ENCODE results near the gene TUBGCP2.
"Not testable (repeated sequence)": the region's sequence is repeated elsewhere in the genome, so short reads cannot be mapped to it uniquely, and the experiment has no call there.

Gene TUBGCP2

DNA sequence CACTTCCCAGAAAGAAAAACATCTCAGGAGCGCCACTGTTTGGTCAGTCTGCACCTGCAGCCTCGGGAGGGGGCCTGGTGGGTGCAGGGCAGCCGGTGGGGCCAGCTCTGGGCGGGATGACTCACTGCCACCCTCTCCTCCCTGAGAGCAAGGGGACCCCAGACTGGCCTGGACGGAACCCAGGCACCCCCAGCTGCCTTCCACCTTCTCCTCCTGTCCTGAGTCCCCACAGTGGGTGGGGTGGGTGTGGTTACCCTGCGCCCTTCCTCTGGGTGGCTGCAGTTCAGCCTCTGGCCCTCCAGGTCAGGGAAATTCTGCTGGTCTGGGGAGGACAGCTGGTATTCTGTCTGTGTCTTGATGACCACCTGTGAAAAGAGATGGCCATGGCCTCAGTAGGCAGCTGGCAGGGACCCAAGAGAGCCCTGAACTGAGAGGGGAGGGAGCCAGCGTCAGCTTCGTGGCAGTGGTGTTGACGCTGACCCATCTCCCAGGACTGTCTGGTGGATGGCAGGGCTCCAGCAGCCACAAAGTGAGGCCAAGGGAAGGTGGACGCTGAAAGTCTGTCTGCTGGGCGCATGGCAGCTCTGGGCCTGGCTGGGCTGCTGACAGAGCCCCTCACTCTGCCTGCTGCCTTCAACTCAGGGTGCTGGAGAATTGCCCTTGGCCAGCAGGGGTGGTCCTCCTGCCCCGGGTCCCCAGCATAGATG is 19.1 kb upstream of the TUBGCP2 start:
- in situ Hi-C loops (cut with MboI; ENCODE audit: low pct_unique_long_range_greater_than_20kb, low sequenced_read_pairs): no loop called here
- no peak for DNase-seq

DNA sequence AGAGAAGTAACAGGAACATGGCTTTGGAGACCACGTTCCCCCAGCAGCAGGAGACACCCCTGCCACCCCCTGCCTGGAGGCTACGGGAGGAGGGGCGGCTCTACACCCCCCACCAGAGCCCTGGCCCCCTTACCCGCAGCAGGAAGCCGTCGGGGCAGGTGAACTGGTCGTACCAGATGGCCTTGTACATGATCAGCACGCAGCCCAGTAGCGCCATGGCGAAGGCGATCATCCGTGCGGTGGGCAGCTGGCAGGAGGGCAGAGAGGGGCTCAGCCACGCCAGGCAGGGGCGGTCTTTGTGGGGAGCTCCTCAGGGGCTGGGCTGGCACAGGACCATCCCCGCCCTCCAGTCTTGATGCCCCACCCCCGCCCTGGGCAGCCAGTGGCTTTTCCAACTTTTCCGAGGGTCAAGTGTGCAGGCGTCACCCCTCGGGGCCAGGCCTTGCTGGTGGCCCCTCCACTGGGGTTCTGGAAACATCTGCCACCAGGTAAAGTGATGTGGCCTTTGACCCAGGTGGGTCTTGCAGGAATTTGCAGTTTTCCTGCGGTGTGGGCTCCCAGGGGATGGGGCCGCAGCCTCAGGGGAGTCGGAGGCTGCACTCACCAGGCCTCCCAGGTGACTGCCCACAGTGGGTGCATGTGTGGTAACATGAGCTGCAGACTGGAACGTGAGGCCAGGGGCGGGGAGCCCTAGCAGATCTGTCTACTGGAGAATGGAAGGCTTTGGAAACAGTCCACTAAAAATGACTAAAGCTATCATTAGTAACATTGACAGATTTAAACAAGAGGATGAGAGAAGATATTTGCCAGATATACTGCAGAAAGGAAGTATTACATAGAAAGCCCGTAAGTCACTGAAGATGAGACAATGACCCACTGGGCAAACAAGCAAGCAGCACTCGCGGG is 18.3 kb upstream of the TUBGCP2 start:
- in situ Hi-C loops (cut with MboI; ENCODE audit: low pct_unique_long_range_greater_than_20kb, low sequenced_read_pairs): no loop called here
- DNase-seq: no peak

DNA sequence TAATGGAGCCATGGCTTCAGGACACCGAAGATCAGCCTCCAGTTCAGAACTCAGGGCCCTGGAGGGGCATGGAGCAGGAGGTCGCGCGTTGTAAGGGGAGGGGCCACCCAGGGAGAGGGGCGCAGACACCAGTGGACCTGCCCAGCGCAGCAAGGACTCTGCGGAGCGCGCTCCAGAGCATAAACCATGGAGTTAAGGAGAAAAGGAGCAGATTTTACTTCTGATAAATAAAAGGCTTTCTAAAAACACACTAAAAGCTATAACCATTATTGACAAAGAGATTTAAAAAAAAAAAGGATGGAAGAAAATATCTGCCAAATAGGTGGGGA is 17.5 kb upstream of the TUBGCP2 start:
- in situ Hi-C loops (cut with MboI; ENCODE audit: low pct_unique_long_range_greater_than_20kb, low sequenced_read_pairs): no loop called here
- no peak for DNase-seq

DNA sequence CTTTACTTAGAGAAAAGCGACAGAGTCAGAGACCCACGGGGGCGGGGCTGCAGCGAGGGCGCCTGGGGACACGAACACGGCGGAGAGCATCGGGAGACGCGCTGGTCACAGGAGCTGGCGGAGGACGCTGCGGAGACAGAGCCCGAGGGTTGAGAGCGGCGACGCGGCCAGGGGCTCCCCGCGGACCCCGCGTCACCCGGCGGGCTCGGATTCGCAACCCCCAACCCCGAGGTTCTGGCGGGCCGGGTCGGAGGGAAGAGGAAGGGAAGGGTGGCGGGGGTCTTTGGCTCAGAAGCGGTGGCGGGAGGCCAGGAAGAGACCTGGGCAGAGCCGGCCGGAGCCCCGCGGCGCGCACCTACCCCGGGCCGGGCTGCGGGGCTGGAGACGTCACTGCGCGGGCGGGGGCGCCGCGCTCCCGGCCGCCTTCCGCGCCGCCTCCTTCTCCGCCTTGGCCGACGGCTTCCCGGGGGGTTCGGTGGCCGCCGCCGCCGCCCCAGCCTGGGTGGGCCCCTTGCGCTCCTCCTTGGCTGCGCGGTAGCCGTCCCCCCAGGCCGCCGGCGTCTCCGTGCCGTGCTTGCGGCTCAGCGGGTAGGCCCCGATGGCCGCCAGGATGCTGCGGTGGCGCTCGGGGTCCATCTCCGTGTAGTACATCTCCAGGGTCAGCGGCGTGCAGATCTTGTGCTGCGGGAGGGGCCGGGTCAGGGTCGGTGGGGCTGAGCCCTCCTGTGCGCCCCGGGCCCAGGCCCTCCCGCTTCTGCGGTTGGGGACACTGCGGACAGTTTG is 17.0 kb upstream of the TUBGCP2 start:
- in situ Hi-C loops (cut with MboI; ENCODE audit: low pct_unique_long_range_greater_than_20kb, low sequenced_read_pairs): no loop called here
- no peak for DNase-seq

DNA sequence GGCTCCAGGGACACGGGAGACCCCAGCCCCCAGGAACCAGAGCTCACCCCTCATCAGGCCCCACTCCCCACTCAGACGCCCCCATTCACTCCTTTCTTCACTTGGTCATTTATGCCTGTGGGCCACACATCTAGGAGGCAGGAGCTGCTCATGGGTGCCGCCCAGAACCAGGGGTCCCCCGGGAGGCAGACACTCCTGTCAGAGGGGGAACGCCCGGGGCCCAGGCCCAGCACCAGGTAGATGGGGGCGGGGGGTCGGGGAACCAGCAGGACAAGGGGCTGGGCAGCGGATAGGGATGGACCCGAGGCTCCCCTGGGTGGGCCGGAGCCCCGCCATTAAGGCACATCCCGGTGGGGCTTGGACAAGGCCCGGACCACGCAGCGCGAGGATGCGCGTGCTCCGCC is 16.2 kb upstream of the TUBGCP2 start:
- in situ Hi-C loops (cut with MboI; ENCODE audit: low pct_unique_long_range_greater_than_20kb, low sequenced_read_pairs): no loop called here

DNA sequence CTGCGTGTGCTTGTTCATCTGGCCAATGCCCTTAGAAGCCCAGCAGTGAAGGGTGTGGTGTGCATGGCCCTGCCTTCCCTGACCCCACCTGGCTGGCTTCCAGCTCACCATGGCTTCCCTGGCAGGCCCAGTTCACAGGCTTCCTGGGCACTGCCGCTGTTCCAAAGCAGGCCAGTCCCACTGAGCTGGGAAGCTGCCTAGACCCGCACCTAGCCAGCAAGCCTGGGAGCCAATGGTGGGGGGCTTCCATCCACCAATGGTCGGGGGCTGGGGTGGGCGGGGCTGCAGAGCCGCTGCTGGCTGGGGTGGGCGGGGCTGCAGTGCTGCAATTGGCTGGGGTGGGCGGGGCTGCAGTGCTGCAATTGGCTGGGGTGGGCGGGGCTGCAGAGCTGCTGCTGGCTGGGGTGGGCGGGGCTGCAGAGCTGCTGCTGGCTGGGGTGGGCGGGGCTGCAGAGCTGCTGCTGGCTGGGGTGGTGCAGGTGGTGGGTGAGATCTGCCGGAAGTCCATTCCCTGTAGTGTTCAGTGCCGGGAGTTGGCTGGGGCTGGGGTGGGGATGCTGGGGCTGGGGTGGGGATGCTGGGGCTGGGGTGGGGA is 15.6 kb upstream of the TUBGCP2 start:
- in situ Hi-C loops (cut with MboI; ENCODE audit: low pct_unique_long_range_greater_than_20kb, low sequenced_read_pairs): no loop called here
- no peak for DNase-seq

More for the DNA sequence above, 16.2 kb upstream of the TUBGCP2 start:
- DNase-seq: no peak

DNA sequence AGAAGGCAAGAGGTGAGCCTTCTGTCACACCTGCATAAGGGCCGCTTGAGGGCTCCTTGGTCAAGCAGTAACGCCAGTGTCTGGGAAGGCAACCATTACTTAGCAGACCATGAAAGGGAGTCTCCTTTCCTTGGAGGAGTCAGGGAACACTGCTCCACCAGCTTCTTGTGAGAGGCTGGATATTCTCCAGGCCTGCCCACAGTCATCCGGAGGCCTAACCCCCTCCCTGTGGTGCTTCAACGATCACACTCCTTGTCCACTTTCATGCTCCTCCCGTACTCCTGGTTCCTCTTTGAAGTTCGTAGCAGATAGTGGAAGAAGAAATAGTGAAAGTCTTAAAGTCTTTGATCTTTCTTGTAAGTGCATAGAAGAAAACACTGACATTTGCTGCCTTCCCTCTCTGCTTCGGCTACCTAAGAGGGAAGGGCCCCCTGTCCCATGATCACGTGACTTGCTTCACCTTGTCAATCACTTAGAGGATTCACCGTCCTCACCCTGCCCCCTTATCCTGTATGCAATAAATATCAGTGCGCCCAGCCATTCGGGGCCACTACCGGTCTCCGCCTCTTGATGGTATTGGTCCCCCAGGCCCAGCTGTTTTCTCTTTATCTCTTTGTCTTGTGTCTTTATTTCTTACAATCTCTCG is 13.5 kb upstream of the TUBGCP2 start:
- in situ Hi-C loops (cut with MboI; ENCODE audit: low pct_unique_long_range_greater_than_20kb, low sequenced_read_pairs); DNase-seq: not testable (repeated sequence)

DNA sequence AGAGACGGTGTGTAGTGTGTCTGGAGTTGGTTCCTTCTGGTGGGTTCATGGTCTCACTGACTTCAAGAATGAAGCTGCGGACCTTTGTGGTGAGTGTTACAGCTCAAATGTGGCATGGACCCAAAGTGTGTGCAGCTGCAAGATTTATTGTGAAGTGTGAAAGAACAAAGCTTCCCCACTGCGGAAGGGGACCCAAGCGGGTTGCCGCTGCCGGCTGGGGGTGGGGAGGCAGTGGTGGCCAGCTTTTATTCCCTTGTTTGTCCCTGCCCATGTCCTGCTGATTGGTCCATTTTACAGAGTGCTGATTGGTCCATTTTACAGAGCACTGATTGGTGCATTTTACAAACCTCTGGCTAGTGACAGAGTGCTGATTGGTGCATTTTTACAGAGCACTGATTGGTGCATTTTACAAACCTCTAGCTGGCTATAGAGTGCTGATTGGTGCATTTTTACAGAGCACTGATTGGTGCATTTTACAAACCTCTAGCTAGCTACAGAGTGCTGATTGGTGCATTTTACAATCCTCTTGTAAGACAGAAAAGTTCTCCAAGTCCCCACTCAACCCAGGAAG is 12.3 kb upstream of the TUBGCP2 start:
- DNase-seq: not testable (repeated sequence)

DNA sequence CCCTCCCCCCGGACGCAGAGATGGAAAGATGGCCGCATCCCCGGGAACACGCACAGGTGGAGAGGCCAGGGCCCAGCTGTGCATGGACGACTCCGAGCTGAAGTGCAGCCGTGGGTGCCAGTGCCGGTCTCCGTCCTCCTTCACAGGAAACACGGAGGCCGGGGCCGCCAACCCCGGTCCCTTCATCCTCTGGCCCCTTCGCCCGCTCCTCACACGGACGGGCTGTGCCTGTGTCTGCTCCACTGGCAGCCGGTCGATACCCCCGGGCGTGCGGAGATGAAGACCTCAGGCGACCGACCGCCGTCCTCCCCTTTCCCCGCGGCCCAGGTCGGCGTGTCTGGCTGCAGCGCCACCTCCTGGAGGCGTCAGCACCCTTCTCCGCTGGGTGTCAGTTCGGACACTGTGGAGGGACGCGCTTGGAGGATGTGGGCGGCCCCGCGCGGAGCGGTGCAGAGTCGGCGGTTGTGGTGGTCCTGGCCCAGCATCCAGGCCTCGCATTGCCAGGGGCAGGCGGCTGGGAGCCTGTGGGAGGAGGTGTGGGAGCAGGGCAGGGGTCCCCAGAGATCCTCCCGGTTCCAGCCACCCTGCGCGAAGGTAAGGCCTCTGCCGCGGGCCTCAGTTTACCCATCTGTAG is 9.9 kb upstream of the TUBGCP2 start:
- in situ Hi-C loops (cut with MboI; ENCODE audit: low pct_unique_long_range_greater_than_20kb, low sequenced_read_pairs): no loop called here
- peak; percentile 81 for DNase-seq

More for the DNA sequence above, 12.3 kb upstream of the TUBGCP2 start:
- in situ Hi-C loops (cut with MboI; ENCODE audit: low pct_unique_long_range_greater_than_20kb, low sequenced_read_pairs): not testable (repeated sequence)

DNA sequence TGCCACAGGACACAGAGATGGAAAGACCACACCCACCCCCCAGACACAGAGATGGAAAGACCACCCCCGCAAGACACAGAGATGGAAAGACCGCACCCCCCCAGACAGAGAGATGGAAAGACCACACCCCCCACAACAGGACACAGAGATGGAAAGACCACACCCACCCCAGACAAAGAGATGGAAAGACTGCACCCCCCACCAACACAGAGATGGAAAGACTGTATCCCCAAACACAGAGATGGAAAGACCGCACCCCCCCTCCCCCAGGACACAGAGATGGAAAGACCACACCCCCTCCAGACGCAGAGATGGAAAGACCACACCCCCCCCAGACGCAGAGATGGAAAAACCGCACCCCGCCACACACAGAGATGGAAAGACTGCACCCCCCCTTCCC is 8.1 kb upstream of the TUBGCP2 start:
- in situ Hi-C loops (cut with MboI; ENCODE audit: low pct_unique_long_range_greater_than_20kb, low sequenced_read_pairs): no loop called here
- no peak for DNase-seq

DNA sequence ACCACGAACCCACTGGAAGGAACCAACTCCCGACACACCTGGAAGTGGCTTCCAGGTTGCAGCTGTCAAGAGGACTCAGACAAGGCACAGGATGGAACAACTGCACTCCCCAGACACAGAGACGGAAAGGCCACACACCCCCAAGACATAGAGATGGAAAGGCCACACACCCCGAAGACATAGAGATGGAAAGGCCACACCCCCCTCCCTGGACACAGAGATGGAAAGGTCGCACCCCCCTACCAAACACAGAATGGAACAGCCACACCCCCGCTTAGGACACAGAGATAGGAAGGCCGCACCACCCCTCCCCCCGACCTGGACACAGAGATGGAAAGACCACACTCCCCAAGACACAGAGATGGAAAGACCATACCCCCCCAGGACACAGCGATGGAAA is 7.6 kb upstream of the TUBGCP2 start:
- in situ Hi-C loops (cut with MboI; ENCODE audit: low pct_unique_long_range_greater_than_20kb, low sequenced_read_pairs): no loop called here
- DNase-seq: no peak

DNA sequence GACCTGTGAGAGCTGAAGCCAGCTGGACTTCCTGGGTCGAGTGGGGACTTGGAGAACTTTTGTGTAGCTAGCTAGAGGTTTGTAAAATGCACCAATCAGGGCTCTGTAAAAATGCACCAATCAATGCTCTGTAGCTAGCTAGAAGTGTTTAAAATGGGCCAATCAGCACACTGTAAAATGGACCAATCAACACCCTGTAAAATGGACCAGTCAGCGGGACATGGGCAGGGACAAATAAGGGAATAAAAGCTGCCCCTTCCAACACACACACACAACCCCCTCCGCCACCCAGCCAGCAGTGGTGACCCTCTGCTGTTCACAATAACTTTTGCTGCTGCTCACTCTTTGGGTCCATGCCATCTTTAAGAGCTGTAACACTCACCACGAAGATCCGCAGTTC is 7.2 kb upstream of the TUBGCP2 start:
- no peak for DNase-seq
- in situ Hi-C loops (cut with MboI; ENCODE audit: low pct_unique_long_range_greater_than_20kb, low sequenced_read_pairs): no loop called here

DNA sequence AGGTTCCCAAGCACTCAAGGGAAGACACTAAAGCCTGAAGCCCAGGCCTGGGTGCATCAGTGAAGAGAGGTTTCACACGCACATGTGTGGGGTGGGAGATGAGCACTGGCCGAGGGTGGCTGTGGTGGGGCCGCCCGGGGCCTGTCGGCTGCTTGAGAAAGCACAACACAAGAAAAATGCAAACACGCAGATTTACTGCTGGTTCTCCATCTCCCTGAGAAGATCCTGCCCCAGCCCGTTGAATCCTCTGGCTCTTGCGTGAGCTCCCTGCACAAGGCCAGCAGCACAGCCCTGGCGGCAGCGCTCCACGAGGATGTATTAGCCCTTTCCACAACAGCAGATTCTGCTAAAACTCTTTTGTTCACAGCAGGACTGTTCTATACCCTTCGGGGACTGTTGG is 6.2 kb upstream of the TUBGCP2 start:
- in situ Hi-C loops (cut with MboI; ENCODE audit: low pct_unique_long_range_greater_than_20kb, low sequenced_read_pairs): no loop called here
- no peak for DNase-seq

DNA sequence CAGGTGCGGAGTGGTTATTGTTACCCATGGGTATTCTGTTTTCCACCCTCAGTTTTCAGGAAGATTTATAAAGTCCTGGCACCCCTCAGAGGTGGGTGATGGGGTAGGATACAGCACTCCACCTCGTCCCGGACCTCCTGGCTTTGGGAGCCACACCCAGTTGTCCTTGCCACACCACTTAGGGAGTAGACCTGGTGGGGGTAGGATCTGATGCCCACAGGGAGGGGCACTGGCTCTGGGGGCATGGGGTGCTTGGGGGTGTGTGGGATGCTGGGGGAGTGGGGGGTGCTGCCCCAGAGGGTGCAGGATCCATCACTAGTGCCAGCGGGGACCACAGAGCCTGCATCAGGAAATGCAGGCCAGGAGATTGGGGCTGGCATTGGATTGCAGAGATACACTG is 4.5 kb upstream of the TUBGCP2 start:
- in situ Hi-C loops (cut with MboI; ENCODE audit: low pct_unique_long_range_greater_than_20kb, low sequenced_read_pairs): no loop called here
- DNase-seq: no peak

DNA sequence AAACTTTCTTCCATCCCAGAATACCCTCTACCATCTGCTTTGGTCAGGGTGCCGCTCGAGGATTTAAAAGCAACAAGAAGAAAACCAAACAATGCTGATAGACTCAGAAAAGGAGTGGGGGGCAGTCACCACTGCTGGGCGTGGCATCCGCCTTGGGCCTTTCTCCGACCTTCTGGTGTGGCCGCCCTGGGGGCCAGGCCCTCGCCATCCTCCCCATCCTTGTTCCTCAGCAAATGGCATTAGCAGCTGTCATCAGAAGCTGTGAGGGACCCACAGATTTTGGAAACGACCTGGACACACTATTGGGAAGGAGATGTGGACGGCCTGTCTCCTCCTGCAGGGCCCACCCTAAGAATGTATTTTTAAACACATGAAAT is 4.1 kb upstream of the TUBGCP2 start:
- in situ Hi-C loops (cut with MboI; ENCODE audit: low pct_unique_long_range_greater_than_20kb, low sequenced_read_pairs): no loop called here
- no peak for DNase-seq

DNA sequence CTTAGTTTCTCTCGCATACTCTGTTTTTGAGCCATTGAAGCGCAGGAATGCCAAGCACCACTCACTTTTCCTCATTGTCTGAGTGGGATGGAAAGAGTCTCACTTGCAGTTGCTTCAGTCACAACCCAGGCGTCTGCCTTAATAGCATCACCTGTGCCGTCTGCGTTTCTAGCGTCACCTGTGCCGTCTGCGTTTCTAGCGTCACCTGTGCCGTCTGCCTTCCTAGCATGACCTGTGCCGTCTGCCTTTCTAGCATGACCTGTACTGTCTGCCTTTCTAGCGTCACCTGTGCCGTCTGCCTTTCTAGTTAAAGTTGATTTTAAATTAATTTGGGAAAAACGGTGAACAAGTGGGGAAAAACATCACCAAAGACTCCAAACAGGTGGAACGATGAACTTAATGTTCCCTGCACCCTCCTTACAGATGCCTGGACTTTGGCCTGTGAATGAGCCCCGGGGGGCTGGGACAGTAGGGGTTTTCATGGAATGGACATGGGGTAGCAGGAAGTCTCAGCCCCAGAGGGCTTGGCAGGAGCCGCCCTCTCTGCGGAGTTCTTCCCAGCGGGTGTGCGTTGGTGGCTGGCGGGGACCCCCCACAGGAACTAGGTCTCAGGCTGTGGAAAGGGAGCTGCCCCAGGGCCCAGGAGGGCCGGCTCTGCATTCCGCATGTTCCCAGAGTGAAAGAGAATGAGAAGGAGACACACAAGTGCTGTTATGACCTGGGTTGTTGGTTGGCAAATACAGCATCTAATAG is 3.5 kb upstream of the TUBGCP2 start:
- DNase-seq: no peak
- in situ Hi-C loops (cut with MboI; ENCODE audit: low pct_unique_long_range_greater_than_20kb, low sequenced_read_pairs): no loop called here

DNA sequence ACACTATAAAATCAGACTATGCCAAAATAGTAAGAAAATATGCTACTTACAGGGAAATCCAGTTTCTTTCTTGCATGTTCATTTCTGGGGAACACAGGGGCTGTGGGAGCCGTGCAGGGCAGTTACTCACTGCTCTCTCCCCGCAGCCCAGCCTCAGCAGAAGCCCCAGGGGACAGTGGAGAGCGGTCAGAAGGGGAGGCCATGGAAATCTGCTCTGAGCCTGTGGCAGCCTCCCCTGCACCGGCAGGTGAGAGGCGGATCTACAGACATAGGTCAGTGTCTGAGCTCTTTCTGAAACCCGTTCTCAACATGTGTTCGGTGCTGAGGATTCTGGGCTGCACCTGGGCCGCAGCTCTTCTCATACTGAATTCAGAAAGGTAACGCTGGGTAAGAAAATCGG is 2.9 kb upstream of the TUBGCP2 start:
- DNase-seq: no peak
- in situ Hi-C loops (cut with MboI; ENCODE audit: low pct_unique_long_range_greater_than_20kb, low sequenced_read_pairs): no loop called here

DNA sequence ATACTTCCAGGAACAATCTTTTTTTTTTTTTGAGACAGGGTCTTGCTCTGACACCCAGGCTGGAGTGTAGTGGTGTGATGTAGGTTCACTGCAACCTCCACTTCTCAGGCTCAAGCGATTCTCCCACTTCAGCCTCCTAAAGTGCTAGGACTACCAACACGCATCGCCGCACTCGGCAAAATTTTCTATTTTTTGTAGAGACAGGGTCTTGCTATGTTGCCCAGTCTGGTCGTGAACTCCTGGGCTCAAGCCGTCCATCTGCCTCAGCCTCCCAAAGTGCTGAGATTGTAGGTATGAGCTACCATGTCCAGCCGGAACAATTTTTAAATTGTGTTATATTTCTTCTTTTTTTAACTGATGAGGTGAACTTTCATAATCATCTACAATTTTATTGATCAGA is 2.1 kb upstream of the TUBGCP2 start:
- in situ Hi-C loops (cut with MboI; ENCODE audit: low pct_unique_long_range_greater_than_20kb, low sequenced_read_pairs): no loop called here
- DNase-seq: no peak

All from KBM-7 (cell line).